SJSA1 (cell line): ENCODE measurements around the gene APOL4. TPM values are rescaled to one million over a fixed set of nuclear protein-coding genes. Genes with fewer than 3 reads are reported as not detected.
A peak's percentile ranks its signal among the peaks of the same experiment; 100 is the strongest.

Experiments used
- DNase-seq, 2 experiments: peaks; one replicate each; pipeline ENCODE4 v3.0.0-alpha.2; 2015 to 2020; ENCODE audit warnings: low spot score in 2 of 2, low read depth in 1 of 2
- H3K27ac ChIP-seq: fragments of 250-450 bp; sonication (Bioruptor Pico); 2 replicates; pipeline ENCODE4 v1.5.1; 2020; ENCODE audit warnings: mild to moderate bottlenecking, moderate library complexity
- H3K27me3 ChIP-seq: fragments of 250-450 bp; sonication (Bioruptor Pico); replicated peaks from 2 replicates; pipeline ENCODE4 v1.5.1; 2020; ENCODE audit warnings: mild to moderate bottlenecking, moderate library complexity
- H3K36me3 ChIP-seq: fragments of 250-450 bp; sonication (Bioruptor Pico); 2 replicates; pipeline ENCODE4 v1.5.1; 2020; ENCODE audit warnings: mild to moderate bottlenecking
- H3K4me1 ChIP-seq: fragments of 250-450 bp; sonication (Bioruptor Pico); replicated peaks from 2 replicates; pipeline ENCODE4 v1.6.1; 2021; ENCODE audit warnings: mild to moderate bottlenecking
- H3K4me3 ChIP-seq: fragments of 250-450 bp; sonication (Bioruptor Pico); 2 replicates; pipeline ENCODE4 v1.5.1; 2020; ENCODE audit warnings: mild to moderate bottlenecking
- H3K9me3 ChIP-seq: fragments of 250-450 bp; sonication (Bioruptor Pico); replicated peaks from 2 replicates; pipeline ENCODE4 v1.5.1; 2020; ENCODE audit warnings: mild to moderate bottlenecking
- total RNA-seq: library from RNA; depleted of rRNA; stranded (reverse); fragments of >200 nt; shearing (Covaris generic); gene quantifications from 2 replicates; pipeline ENCODE4 v1.2.3, GENCODE V29; 2014

The APOL4 gene
- total RNA-seq, 1 experiment from 2014 or later, result 0.08 TPM

DNA sequence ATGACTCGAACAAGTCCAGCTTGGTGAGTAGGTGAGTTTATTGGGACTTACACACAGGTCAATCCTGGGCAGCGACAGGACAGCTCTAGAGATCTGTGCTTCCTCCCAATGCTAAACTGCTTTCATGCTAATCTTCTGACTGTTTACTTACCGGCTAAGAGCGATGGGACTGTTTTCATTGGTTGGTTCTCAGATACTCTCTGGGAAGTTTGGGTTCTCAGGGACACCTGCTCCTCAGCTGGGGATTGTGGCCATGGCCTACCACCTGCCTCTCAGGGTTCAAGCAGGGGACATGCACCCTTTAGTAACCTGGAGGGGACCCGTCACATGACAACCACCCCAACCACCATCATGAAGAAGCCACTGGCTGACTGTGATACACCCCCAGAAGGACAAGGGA lies 24.6 kb upstream of the APOL4 start:
- H3K4me1 ChIP-seq, result no peaks in the 10 kb centered on the region
- H3K9me3 ChIP-seq, result no peaks in the 10 kb centered on the region
- H3K27me3 ChIP-seq, result no peaks in the 10 kb centered on the region
- H3K27ac ChIP-seq, result no peak overlapping the region
- no peak overlapping the region for H3K4me3 ChIP-seq
- H3K36me3 ChIP-seq, result peaks cover 17% of the 10 kb centered on the region
- DNase-seq, result no peak

GRCh38 chr22:36225333-36225922 lies 23.8 kb upstream of the APOL4 start:
- peak in 1 of 2 experiments; percentile 22 for DNase-seq
- Histone ChIP-seq H3K4me1 (no peaks in the 10 kb centered on the region), H3K27ac (no peak overlapping the region), H3K9me3 (no peaks in the 10 kb centered on the region), H3K4me3 (no peak overlapping the region), H3K27me3 (no peaks in the 10 kb centered on the region), H3K36me3 (peaks cover 14% of the 10 kb centered on the region)

DNA sequence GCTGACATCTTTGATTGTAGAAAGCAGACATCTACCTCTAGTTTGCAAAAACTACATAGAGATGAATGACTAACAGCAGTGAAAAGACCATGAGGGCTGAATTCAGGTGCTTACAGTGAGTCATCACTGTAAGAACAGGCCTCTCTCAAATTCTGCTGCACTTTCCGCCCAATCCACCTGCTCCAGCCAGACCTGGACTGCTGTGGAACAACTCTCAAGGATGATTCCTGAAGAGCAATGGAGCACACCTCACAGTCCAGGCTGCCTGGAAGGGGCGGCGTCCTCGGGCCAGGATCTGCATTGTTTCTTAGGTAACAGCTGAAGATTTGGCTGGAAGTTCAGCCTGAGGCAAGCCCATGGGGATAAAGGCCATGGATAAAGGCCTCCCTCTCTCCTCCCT lies 22.6 kb upstream of the APOL4 start:
- Histone ChIP-seq H3K27me3 (no peaks in the 10 kb centered on the region; the same call in 1 of the 2 replicates), H3K27ac (no peak overlapping the region), H3K9me3 (no peaks in the 10 kb centered on the region), H3K36me3 (peaks cover 9% of the 10 kb centered on the region), H3K4me3 (no peak overlapping the region), H3K4me1 (no peaks in the 10 kb centered on the region)
- peak in 1 of 2 experiments; percentile 23 for DNase-seq

GRCh38 chr22:36223504-36223903 lies 21.9 kb upstream of the APOL4 start:
- no peaks in the 10 kb centered on the region for H3K9me3 ChIP-seq
- H3K27me3 ChIP-seq, result peaks cover 5% of the 10 kb centered on the region
- H3K36me3 ChIP-seq, result peaks cover 9% of the 10 kb centered on the region
- peak in 1 of 2 experiments; percentile 25 for DNase-seq
- H3K4me1 ChIP-seq, result no peaks in the 10 kb centered on the region
- H3K27ac ChIP-seq, result no peak overlapping the region
- H3K4me3 ChIP-seq, result no peak overlapping the region

DNA sequence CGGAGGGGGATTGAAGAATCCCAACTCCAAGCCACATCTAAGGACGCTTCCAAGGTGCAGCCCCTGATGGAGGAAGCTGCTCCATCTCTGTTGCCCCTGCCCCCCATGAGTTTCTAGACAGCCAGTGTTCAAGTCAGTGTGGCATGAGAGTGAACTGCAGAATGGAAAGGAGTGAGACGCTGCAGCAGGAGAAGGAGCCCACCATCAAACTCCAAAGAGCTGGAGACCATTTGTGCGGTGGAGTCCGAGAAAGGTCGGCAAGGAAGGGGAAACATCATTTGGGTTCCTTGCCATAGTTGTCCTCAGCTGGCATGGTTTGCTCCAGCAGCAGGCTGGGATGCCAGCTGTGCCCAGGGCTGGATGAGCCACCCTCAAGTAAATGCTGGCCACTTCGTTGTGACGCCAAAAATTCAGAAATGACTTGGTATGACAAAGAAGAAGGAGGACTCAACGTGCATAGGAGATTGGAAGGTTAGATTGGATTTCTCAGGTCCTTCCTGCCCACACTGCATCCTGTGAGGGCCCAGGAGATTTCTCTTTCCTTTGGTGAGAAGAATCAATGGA lies 21.4 kb upstream of the APOL4 start:
- DNase-seq, result peak in 1 of 2 experiments; percentile 24
- H3K27me3 ChIP-seq, result peaks cover 7% of the 10 kb centered on the region
- peaks cover 7% of the 10 kb centered on the region for H3K36me3 ChIP-seq
- no peaks in the 10 kb centered on the region for H3K9me3 ChIP-seq
- no peak overlapping the region for H3K4me3 ChIP-seq
- no peaks in the 10 kb centered on the region for H3K4me1 ChIP-seq
- no peak overlapping the region for H3K27ac ChIP-seq

DNA sequence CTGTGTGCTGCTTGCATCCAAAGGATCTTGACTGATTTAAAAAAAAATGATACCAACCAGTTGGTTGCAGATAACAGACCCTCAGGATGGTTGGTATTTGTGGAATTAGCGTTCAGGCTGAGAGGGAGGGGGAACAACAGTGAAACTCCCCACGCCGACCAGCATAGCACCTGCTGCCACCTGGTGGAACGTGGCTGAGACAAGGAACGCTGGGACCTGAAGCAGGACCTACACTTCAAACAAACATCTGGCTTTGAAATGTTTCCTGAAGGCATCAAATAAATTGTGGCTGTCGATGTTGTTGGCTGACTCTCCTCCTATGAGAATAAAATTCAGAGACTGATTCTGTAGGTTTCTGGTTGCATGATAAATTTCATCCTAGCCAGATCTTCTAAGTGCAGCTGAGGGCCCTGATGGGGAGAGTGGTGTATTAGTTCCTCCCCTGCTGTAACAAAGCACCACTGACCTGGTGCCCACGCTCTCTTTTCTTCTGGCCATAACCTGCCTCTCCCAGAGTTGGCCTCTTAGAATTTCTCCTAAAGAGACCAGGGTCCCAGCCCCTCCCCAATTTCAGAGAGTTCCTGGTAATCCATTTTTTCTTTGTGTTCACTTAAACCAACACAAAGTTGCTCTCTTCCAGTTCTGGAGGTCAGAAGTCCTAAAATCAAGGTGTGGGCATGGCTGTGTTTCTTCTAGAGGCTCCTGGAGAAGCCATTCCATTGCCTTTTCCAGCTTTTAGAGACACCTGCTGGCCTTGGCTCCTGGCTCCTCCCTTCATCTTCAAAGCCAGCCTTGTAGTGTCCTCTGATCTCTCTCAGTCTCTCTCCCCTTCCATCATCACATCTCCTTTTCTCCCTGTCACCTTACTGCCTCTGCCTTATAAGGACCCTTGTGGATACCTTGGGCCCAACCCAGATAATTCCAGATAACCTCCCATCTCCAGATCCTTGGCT lies 20.5 kb upstream of the APOL4 start:
- H3K27ac ChIP-seq, result no peak overlapping the region
- peaks cover 7% of the 10 kb centered on the region for H3K27me3 ChIP-seq
- no peak overlapping the region for H3K4me3 ChIP-seq
- H3K36me3 ChIP-seq, result no peaks in the 10 kb centered on the region
- H3K4me1 ChIP-seq, result no peaks in the 10 kb centered on the region
- peak in 1 of 2 experiments; percentile 16 for DNase-seq
- no peaks in the 10 kb centered on the region for H3K9me3 ChIP-seq

DNA sequence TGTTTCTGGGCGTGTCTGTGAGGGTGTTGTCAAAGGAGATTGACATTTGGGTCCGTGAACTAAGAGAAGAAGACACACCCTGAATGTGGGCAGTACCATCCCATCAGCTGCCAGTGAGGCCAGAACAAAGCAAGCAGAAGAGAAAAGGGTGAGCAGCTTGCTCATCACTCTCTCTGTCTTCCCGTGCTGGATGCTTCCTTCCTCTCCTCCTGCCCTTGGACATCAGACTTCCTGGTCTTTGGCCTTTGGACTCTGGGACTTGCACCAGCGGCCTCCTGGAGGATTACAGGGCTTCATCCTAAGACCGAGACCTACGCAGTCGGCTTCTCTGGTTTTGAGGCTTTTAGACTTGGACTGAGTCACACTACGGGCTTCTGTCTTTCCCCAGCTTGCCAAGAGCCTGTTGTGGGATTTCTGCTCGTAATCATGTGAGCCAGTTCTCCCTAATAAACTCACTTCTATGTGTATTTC lies 18.9 kb upstream of the APOL4 start:
- H3K9me3 ChIP-seq, result no peaks in the 10 kb centered on the region
- H3K36me3 ChIP-seq, result no peaks in the 10 kb centered on the region
- peak in 1 of 2 experiments; percentile 4 for DNase-seq
- no peaks in the 10 kb centered on the region for H3K4me1 ChIP-seq
- no peak overlapping the region for H3K27ac ChIP-seq
- H3K4me3 ChIP-seq, result no peak overlapping the region
- H3K27me3 ChIP-seq, result peaks cover 7% of the 10 kb centered on the region

- H3K27me3 ChIP-seq, result peaks cover 7% of the 10 kb centered on the region
- no peaks in the 10 kb centered on the region for H3K36me3 ChIP-seq
- H3K9me3 ChIP-seq, result no peaks in the 10 kb centered on the region
- H3K27ac ChIP-seq, result no peak overlapping the region
- no peak overlapping the region for H3K4me3 ChIP-seq
- no peak for DNase-seq
- H3K4me1 ChIP-seq, result no peaks in the 10 kb centered on the region
Measured at GRCh38 chr22:36218648-36219193, 17.1 kb upstream of the APOL4 start.

DNA sequence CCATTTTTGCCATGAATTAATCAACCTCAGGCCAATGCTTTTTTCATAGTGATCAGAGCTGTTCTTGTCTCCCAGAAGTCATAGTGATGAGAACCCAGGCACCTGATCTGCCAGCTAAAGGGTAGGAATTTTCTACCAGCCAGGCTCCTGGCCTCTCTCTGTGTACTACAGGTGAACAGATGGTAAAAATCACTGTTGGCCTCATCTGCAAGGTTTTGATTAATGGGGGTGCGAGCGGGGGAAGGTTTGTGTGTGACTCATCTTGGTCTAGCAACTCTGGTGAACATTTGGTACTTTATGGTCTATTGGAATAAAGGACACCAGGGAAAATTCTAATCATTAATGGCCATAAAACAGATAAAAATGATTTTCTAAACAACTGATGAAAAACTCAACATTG lies 14.4 kb upstream of the APOL4 start:
- Histone ChIP-seq H3K4me1 (no peaks in the 10 kb centered on the region), H3K9me3 (no peaks in the 10 kb centered on the region), H3K36me3 (no peaks in the 10 kb centered on the region), H3K4me3 (no peak overlapping the region), H3K27me3 (peaks cover 7% of the 10 kb centered on the region), H3K27ac (no peak overlapping the region)
- DNase-seq, result no peak

GRCh38 chr22:36213586-36213985 lies 12.0 kb upstream of the APOL4 start:
- H3K27ac ChIP-seq, result no peak overlapping the region
- no peak for DNase-seq
- peaks cover 3% of the 10 kb centered on the region; the same call in 1 of the 2 replicates for H3K27me3 ChIP-seq
- H3K4me3 ChIP-seq, result no peak overlapping the region
- no peaks in the 10 kb centered on the region for H3K36me3 ChIP-seq
- no peaks in the 10 kb centered on the region for H3K4me1 ChIP-seq
- H3K9me3 ChIP-seq, result no peaks in the 10 kb centered on the region

DNA sequence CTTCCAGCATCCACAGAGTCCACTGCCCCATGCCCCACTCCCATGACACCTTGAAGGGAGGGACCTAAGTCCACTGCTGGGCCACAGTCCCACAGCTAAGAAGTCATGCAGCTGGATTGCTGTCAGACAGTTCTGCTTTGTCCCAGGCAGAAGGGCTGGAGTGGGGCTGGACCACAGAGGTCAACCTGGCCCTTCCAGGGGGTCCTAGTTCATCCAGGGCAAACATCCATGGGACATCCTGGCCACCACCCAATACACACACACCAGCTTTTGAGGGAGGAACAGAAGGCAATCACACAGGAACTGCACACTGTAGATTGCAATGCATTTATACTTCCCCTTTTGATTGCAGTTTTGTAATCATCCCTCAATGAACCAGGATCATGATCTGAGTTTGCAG lies 11.3 kb upstream of the APOL4 start:
- no peaks in the 10 kb centered on the region; the same call in 1 of the 2 replicates for H3K27me3 ChIP-seq

GRCh38 chr22:36211237-36211861 lies 9.7 kb upstream of the APOL4 start:
- Histone ChIP-seq H3K27me3 (no peaks in the 10 kb centered on the region; the same call in 1 of the 2 replicates), H3K27ac (no peak overlapping the region)

More for the DNA sequence above, 11.3 kb upstream of the APOL4 start:
- Histone ChIP-seq H3K4me3 (no peak overlapping the region), H3K4me1 (no peaks in the 10 kb centered on the region), H3K9me3 (no peaks in the 10 kb centered on the region), H3K36me3 (no peaks in the 10 kb centered on the region), H3K27ac (no peak overlapping the region)
- no peak for DNase-seq

GRCh38 chr22:36210224-36210623 lies 8.6 kb upstream of the APOL4 start:
- H3K27ac ChIP-seq, result no peak overlapping the region
- H3K4me3 ChIP-seq, result no peak overlapping the region
- H3K27me3 ChIP-seq, result no peaks in the 10 kb centered on the region
- no peaks in the 10 kb centered on the region for H3K9me3 ChIP-seq
- DNase-seq, result no peak
- no peaks in the 10 kb centered on the region for H3K36me3 ChIP-seq
- H3K4me1 ChIP-seq, result no peaks in the 10 kb centered on the region

More at GRCh38 chr22:36211237-36211861, 9.7 kb upstream of the APOL4 start:
- Histone ChIP-seq H3K9me3 (no peaks in the 10 kb centered on the region), H3K4me1 (no peaks in the 10 kb centered on the region), H3K36me3 (no peaks in the 10 kb centered on the region), H3K4me3 (no peak overlapping the region)
- DNase-seq, result peak in 1 of 2 experiments; percentile 11
